ENCODE data around the gene MT1A.
"Not testable (repeated sequence)": the region's sequence is repeated elsewhere in the genome, so short reads cannot be mapped to it uniquely, and the experiment has no call there.

The MT1A gene

GRCh38 chr16:56658327-56658875, 19.9 kb downstream of the MT1A start:
- DNase-seq: no peak

DNA sequence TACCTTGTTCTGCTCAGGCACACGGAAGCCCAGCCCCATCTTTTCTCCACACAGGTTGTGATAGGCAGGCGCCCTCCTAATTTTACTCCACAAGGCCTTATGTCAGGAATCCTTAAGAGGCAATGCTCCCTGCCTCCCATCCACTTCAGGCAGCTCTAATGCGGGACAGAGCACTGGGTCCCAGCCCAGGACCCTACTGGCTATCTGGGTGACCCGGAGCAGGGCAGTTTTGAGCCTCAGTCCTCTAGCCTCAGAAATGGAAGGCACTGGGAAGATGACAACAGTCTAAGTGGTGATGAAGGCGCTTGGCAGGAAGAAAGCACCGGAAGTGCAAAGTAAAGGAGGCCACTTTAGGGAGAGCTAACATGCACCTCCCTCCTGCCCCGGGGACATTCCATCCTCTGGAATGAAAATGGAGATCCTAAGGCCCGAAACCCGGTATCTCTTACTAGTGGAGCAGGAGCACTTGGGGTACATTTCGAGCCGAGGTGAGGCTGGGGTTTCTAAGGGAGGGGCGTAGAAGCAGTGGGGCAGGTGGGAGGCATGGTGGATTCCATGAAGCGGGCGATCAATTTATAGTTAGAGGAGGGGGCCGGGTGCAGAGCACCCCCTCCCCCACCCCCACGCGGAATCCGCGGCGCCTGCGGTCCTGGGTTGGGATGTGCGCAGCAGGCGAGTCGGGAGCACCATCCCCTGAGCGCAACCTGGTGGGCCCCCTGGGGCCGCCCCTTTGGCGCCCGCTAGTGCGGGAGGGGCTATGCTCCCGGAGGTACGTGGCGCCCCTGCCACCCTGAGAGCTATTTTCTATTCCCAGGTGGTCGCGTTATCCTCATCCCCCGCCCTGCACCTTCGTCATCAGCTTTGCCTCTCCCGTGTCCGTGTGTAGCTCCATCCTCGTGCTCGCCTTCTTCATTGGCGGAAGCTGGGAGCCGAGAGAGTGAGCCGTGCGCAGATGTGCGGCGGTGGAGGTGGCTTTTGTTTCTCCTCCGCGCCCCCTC, 24.2 kb downstream of the MT1A start:
- no peak for DNase-seq

GRCh38 chr16:56664506-56664905, 26.0 kb downstream of the MT1A start:
- no peak for DNase-seq

DNA sequence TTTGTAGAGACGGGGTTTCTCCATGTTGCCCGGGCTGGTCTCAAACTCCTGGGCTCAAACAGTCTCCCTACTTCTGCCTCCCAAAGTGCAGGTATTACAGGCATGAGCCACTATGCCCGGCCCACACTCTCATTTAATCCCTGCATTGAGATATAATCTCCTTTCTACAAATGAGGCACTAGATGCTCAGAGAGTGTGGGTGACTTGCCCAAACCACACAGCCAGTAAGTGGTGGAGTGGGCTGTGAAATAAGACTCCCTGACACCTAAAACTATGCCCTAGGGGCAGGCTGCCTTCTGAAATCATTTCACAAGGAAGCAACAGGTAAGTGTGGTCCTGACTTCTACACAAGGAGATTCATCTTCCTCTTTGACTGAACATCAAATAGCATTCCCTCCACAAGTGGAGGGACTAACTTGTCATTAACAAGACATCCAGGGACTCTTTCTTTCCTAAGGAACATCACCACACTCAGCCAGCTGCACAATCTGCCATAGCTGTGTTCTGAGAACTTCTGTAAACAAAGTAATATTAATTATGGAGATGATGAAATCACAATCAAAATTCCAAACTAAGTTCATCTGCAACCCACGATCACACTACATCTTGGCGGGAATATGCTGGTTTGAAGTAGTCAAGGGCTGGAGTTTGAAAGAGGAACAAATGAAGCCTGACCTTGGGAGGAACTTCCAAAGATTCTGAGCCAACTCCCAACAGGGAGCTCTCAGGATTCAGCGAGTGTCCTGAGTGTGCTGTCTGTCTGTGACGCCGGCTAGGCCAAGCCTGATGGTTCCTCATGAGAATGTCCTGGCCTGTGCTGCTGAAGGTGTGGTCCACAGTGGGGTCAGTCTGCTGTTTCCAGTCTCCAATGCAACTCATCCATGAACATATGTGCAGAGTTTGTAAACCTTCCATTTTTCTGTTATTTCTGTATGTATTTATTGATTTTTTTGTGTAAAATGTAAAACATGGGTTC, 27.1 kb downstream of the MT1A start:
- DNase-seq: not testable (repeated sequence)

GRCh38 chr16:56667581-56668571, 29.4 kb downstream of the MT1A start, which contains the start of gene MT1G:
TSS of gene MT1G (minus strand) at chr16:56668065. CDS start at chr16:56667993, 72 bp downstream.
- DNase-seq: peak; percentile 9

DNA sequence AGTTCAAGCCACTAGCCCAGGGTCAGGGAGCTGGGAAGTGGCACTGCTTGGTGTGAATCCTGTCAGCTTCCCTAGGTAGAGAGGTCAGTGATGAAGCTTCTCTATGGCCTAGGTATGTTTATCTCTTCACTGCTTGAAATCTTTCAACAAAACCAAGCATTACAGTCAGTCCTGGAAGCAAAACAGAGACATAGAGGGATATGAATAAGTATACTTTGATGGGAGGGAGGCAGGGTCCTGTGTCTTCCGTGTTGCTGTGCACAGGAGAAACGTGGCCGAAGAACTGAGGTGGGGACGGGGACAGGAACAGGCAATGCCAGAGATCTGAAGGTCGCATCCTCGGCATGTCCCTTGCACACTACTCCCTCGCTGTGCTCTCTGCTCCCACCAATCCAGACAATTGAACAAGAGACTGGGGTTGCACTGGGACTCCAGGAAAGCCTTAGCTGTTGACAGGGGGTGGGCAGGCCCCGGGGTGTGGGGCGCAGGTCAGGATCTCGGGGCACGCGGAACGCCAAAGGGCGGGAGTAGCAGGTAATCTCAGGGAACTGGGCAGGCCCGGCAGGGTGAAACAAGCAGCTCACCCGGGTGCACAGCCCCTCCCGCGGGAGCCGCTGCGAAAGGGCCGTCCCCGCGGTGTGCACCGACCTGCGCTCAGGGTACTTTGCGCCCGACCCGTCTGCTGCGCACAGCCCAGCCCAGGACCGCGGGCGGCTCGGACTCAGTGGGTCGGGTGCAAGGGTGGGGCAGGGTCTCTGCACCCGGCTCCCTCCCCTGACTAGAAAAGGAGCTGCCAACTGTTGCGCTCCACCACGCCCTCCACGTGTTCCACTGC, 30.8 kb downstream of the MT1A start, which contains the start of gene MT1H:
TSS of gene MT1H (plus strand) at position 810 of the 835 bp plus-strand sequence. CDS start 71 bp downstream, outside the sequence.
- no peak for DNase-seq

- no peak for DNase-seq
Observed at GRCh38 chr16:56669840-56670619, 31.6 kb downstream of the MT1A start.

GRCh38 chr16:56670620-56670934, 32.1 kb downstream of the MT1A start:
- no peak for DNase-seq

DNA sequence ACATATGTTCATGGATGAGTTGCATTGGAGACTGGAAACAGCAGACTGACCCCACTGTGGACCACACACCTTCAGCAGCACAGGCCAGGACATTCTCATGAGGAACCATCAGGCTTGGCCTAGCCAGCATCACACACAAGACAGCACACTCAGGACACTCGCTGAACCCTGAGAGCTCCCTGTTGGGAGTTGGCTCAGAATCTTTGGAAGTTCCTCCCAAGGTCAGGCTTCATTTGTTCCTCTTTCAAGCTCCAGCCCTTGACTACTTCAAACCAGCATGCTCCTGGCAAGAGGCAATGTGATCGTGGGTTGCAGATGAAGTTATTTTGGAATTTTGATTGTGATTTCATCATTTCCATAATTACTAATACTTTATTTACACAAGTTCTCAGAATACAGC, 33.2 kb downstream of the MT1A start:
- not testable (repeated sequence) for DNase-seq

DNA sequence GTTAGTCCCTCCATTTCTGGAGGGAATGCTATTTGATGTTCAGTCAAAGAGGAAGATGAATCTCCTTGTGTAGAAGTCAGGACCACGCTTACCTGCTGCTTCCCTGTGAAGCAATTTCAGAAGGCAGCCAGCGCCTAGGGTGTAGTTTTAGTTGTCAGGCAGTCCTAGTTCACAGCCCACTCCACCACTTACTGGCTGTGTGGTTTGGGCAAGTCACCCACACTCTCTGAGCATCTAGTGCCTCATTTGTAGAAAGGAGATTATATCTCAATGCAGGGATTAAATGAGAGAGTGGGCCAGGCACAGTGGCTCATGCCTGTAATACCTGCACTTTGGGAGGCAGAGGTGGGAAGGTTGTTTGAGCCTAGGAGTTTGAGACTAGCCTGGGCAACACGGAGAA, 33.7 kb downstream of the MT1A start:
- DNase-seq: not testable (repeated sequence)

DNA sequence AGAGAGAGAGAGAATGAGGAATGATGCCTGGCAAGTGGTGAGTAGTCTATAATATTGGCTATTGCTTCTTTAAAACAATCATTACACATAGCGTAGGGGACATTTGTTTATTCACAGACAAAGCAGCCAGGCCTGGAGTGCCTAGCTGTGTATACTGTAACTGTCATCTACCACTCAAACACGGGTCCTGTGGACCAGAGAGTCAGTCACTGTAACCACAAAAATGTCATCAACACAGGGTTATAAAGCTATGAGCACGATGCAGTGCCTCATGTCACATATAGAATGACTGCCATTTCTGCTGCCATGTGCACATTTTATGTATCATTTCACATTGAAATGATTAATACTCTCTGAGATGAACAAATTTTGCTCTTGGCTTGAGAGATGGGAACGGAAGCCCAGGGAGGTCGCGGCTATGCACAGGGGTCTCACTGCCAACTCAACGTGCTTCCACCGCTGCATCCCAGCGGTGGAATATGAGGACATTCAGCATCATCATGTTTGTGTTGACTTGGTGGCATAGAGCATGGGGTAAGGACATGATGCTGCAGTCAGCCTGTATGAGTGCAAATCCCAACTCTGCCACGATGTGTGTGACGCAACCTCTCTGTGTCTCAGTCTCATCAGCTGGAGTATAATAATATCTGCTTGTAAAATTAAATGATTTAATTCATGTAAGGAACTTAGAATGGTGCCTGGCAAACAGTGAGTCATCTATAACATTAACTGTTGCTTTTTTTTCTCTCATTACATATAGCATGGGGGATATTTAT, 34.5 kb downstream of the MT1A start:
- peak; percentile 30 for DNase-seq

DNA sequence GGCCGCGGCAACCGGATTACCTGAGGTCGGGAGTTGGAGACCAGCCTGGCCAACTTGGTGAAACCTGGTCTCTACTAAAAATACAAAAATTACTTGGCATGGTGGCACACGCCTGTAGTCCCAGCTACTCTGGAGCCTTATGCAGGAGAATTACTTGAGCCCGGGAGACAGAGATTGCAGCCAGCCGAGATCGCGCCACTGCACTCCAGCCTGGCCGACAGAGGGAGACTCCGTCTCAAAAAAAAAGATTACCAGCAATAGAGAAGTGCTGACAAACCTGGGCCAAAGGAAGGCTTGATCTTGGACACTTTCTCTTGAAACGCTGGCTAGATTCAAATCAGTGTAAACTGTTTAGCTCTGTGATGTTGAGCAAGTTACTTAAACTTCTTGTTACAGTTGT, 35.5 kb downstream of the MT1A start:
- no peak for DNase-seq

DNA sequence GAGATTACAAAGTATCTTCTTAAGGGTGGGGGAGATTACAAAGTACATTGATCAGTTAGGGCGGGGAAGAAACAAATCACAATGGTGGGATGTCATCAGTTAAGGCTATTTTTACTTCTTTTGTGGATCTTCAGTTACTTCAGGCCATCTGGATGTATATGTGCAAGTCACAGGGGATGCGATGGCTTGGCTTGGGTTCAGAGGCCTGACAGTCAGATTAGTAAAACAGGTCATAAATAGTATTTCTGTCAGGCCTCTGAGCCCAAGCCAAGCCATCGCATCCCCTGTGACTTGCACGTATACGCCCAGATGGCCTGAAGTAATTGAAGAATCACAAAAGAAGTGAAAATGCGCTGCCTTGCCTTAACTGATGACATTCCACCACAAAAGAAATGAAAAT, 36.1 kb downstream of the MT1A start:
- DNase-seq: not testable (repeated sequence)

DNA sequence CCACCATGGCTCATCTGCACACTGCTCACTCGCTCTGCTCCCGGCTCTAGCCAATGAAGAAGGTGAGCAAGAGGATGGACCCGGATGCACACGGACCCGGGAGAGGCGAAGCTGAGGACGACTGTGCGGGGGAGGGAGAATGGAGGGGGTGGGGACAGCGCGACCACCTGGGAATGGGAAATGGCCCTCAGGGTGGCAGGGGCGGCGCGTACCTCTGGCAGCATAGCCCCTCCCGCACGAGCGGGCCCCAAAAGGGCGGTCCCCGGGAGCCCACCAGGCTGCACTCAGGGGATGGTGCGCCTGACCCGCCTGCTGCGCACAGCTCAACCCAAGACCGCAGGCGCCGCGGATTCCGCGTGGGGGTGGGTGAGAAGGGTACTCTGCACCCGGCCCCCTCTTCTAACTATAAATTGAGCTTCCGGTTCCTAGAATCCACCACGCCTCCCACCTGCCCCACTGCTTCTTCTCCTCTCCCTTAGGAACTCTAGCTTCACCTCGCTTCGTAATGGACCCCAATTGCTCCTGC, 37.3 kb downstream of the MT1A start:
- DNase-seq: no peak

DNA sequence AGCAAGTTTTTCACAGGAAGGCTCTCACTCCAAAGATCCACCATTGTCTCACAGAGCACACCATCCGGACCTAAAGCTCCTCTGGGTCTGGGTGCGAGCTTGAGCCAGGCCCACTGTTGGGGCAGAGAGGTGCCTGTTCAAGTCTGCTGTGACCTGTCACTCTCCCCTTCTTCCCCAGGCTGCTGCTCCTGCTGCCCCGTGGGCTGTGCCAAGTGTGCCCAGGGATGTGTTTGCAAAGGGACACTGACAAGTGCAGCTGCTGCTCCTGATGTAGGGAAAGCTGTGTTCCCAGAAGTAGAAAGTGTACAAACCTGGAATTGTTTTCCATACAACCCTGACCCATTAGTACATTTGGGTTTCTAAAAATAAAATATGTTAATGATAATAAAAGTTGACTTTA, 39.0 kb downstream of the MT1A start:
- no peak for DNase-seq

DNA sequence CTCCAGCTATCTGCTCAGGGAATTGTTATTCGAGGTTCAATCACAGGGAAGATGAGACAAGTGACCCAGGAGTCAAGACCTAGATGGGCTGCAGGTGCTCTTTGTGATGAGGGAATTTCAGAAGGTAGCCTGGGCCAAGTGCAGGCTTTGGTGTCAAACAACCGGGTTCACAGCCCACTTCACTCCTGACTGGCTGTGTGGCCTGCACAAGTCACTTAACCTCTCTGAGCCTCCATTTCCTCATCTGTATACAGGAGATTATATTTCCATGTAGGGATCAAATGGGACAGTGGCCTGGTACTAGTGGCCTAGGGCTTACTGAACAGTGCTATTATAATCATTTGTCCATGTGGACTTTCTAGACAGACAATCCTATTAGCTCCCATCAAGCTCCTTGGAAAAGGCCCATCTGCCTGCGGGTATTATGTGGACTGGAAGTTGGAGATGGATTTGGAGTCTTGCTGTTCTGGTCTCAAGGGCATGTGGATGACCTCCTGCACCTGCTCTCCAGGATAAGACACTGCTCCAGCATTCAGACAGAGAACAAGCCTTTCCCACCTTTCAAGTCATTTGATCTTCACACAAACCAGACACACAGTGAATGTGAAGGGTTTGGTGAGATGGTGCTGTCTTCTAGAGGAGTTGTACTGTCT, 40.7 kb downstream of the MT1A start:
- DNase-seq: no peak

DNA sequence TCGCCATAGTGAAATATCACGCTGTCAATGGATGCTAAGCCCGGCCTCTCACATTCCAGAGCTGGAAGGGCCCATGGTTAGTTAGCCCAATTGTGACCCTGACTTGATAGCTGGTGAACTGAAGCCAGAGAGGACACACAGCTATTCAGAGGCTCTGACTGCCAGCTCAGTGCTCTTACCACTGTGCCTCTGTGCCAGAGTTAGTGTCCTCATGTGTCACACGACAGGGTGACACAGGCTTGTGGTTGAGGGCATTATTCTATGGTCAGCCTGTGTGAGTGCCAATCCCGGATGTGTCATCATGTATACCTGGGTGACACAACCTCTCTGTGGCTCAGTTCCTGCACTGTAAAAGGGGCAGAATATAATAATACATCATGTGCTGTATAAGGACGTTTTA, 41.4 kb downstream of the MT1A start:
- no peak for DNase-seq

All from NCI-H2029 treated with DMSO at 0.1 percent for 48 hours (cell line).